Mammary epithelial cell (primary cell): ENCODE results near the gene MAML2.

ENCODE experiments used
- EZH2 ChIP-seq: IDR thresholded peaks from 2 replicates; pipeline ENCODE4 v1.6.1; 2012; ENCODE audit warnings: low read length, inconsistent platforms, borderline replicate concordance
- TF ChIP-seq, protein P1 (sequence below), 2 donors: IDR thresholded peaks in 1 of 2; conservative IDR thresholded peaks in 1 of 2; 2 replicates each; pipeline ENCODE4 v1.5.1; 2011 to 2012; ENCODE audit warnings: inconsistent platforms in 2 of 2, low read length in 2 of 2, mild to moderate bottlenecking in 2 of 2, control low read depth in 1 of 2, low read depth in 1 of 2; ENCODE audit not compliant: insufficient read depth in 1 of 2; ENCODE audit errors: extremely low read depth in 1 of 2

DNA sequence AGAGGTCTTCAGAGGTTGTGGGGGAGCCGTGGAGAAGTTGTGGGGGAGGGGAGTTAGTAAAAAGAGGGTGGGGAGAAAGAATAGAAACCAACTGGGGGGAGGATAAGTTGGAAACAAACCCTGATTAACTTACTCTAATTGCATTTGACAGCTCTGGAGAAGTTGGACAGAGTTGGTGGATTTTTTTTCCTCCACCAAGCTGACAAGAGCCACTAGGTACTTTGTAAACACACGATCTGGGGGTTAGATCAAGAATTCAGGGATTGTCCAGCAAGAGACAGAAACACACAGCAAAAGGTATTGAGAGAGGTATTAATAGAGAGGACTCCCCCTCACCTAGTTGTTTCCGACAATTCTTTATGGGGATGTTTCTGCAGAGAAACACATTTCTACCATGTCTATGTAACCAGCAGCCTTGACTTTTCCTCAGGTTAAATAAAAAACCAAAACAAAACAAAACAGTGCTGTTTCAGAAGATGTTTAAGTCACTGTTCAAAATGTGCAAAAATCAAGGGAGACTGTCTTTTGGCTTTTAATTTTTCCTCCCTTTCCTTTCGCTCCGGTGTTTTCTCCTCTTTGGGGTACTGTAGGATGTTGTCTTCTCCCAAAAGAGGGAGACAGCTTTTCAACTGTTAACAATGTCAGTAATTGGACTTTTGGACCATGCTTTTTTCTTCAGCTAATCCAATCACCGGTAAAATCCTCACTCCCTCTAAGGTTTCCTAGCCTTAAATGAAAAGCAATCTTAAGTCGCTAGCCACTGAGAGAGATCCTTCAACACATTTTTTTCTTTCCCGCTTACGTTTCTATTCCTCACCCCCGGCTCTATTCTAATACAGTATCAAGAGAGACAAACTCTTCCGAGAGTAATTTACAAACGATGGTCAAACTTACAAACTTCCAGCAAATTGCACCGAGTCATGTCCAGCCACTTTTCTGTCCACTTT lies 708 bp downstream of the MAML2 start:
- no peak for TF ChIP-seq EZH2
- TF ChIP-seq, protein P1, sequence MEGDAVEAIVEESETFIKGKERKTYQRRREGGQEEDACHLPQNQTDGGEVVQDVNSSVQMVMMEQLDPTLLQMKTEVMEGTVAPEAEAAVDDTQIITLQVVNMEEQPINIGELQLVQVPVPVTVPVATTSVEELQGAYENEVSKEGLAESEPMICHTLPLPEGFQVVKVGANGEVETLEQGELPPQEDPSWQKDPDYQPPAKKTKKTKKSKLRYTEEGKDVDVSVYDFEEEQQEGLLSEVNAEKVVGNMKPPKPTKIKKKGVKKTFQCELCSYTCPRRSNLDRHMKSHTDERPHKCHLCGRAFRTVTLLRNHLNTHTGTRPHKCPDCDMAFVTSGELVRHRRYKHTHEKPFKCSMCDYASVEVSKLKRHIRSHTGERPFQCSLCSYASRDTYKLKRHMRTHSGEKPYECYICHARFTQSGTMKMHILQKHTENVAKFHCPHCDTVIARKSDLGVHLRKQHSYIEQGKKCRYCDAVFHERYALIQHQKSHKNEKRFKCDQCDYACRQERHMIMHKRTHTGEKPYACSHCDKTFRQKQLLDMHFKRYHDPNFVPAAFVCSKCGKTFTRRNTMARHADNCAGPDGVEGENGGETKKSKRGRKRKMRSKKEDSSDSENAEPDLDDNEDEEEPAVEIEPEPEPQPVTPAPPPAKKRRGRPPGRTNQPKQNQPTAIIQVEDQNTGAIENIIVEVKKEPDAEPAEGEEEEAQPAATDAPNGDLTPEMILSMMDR (conservative IDR thresholded peaks at IDR 0.05 in 1 of 2, IDR thresholded peaks at IDR 0.05 in 1 of 2; ENCODE audit: extremely low read depth in 1 of 2, insufficient read depth in 1 of 2, low read depth in 1 of 2, low read length in 2 of 2): no peak
